ENCODE results near the gene CLECL1. TPM values are rescaled to one million over a fixed set of nuclear protein-coding genes. Genes with fewer than 3 reads are reported as not detected.
"Not testable (repeated sequence)": the region's sequence is repeated elsewhere in the genome, so short reads cannot be mapped to it uniquely, and the experiment has no call there.

The CLECL1 gene
- total RNA-seq, 2 experiments from 2014 or later = 1.3 to 1.6 TPM

- CTCF ChIA-PET; H3K4me3 Mint-ChIP-seq; H3K27me3 Mint-ChIP-seq (ENCODE audit: low read depth); POLR2A ChIA-PET; DNase-seq: not testable (repeated sequence)
- peaks cover 86% of the 10 kb centered on the region for H3K36me3 Mint-ChIP-seq (ENCODE audit: low read depth)
- H3K4me1 Mint-ChIP-seq (ENCODE audit: low read depth) = peaks cover 64% of the 10 kb centered on the region
- peak overlapping the region; percentile 70 for H3K27ac Mint-ChIP-seq
- peak; percentile 21 for ATAC-seq
- peaks cover 34% of the 10 kb centered on the region for H3K9me3 Mint-ChIP-seq (ENCODE audit: insufficient read depth)
Observed at GRCh38 chr12:9695150-9695549, 37.7 kb downstream of the CLECL1 start.

GRCh38 chr12:9694241-9694640, 38.7 kb downstream of the CLECL1 start:
- H3K27ac Mint-ChIP-seq = no peak overlapping the region
- no peaks in the 10 kb centered on the region for H3K27me3 Mint-ChIP-seq (ENCODE audit: low read depth)
- H3K9me3 Mint-ChIP-seq (ENCODE audit: insufficient read depth) = peaks cover 41% of the 10 kb centered on the region
- H3K4me1 Mint-ChIP-seq (ENCODE audit: low read depth) = peaks cover 63% of the 10 kb centered on the region
- peaks cover 92% of the 10 kb centered on the region for H3K36me3 Mint-ChIP-seq (ENCODE audit: low read depth)
- CTCF ChIA-PET = interaction anchor here (1.3 to 1.8 kb wide), 2 partner anchors 13 to 14 kb away, joined by 4 to 6 read pairs; no protein-coding TSS in a partner anchor
- ATAC-seq (no peak), DNase-seq (no peak)
- POLR2A ChIA-PET = interaction anchor here (1.2 kb wide), 1 partner anchor 14 kb away, joined by 3 read pairs; no protein-coding TSS in a partner anchor
- H3K4me3 Mint-ChIP-seq = no peak overlapping the region

GRCh38 chr12:9692909-9693308, 40.0 kb downstream of the CLECL1 start:
- CTCF ChIA-PET = interaction anchor here (1.3 to 1.8 kb wide), 2 partner anchors 12 to 15 kb away, joined by 4 to 6 read pairs; no protein-coding TSS in a partner anchor
- peaks cover 61% of the 10 kb centered on the region for H3K4me1 Mint-ChIP-seq (ENCODE audit: low read depth)

DNA sequence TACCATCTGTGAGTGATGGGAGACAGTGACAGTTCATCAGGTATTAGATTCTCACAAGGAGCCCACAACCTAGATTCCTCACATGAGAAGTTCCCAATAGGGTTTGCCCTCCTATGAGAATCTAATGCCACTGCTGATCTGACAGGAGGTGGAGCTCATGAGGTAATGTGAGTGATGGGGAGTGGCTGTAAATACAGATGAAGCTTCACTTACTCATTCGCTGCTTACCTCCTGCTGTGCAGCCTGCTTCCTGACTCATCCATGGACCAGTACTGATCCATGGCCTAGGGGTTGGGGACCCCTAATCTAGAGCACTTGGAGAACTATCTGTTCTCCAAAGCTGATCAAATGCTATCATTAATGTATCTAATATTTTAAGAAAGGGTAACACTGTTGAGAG, 45.7 kb downstream of the CLECL1 start:
- H3K4me3 Mint-ChIP-seq = no peak overlapping the region
- H3K27ac Mint-ChIP-seq = peak overlapping the region; percentile 46
- peaks cover 94% of the 10 kb centered on the region for H3K36me3 Mint-ChIP-seq (ENCODE audit: low read depth)
- POLR2A ChIA-PET = interaction anchor here (0.8 to 2.0 kb wide), 7 partner anchors 12 to 354 kb away, joined by 3 to 9 read pairs (median 5); partner anchors contain the start of gene CLEC2D
- H3K4me1 Mint-ChIP-seq (ENCODE audit: low read depth) = peaks cover 75% of the 10 kb centered on the region
- no peak for DNase-seq
- no peak for ATAC-seq
- H3K9me3 Mint-ChIP-seq (ENCODE audit: insufficient read depth) = peaks cover 33% of the 10 kb centered on the region
- CTCF ChIA-PET = interaction anchor here (1.0 to 3.3 kb wide), 6 partner anchors 10 to 72 kb away, joined by 3 to 15 read pairs (median 5); no protein-coding TSS in a partner anchor
- H3K27me3 Mint-ChIP-seq (ENCODE audit: low read depth) = no peaks in the 10 kb centered on the region

More at GRCh38 chr12:9692909-9693308, 40.0 kb downstream of the CLECL1 start:
- POLR2A ChIA-PET = interaction anchor here (1.2 kb wide), 1 partner anchor 12 kb away, joined by 3 read pairs; no protein-coding TSS in a partner anchor
- H3K36me3 Mint-ChIP-seq (ENCODE audit: low read depth) = peaks cover 94% of the 10 kb centered on the region
- DNase-seq (no peak), ATAC-seq (no peak)
- peaks cover 45% of the 10 kb centered on the region for H3K9me3 Mint-ChIP-seq (ENCODE audit: insufficient read depth)
- no peaks in the 10 kb centered on the region for H3K27me3 Mint-ChIP-seq (ENCODE audit: low read depth)
- H3K4me3 Mint-ChIP-seq = no peak overlapping the region
- H3K27ac Mint-ChIP-seq = no peak overlapping the region

- POLR2A ChIA-PET = interaction anchor here (1.1 to 1.9 kb wide), 3 partner anchors 12 to 35 kb away, joined by 3 to 7 read pairs (median 4); partner anchors contain the start of gene CLEC2D
- Mint-ChIP-seq H3K4me3 (peak overlapping the region; percentile 52), H3K9me3 (ENCODE audit: insufficient read depth) (peaks cover 39% of the 10 kb centered on the region), H3K36me3 (ENCODE audit: low read depth) (peaks cover 92% of the 10 kb centered on the region), H3K27ac (peak overlapping the region; percentile 78), H3K27me3 (ENCODE audit: low read depth) (no peaks in the 10 kb centered on the region), H3K4me1 (ENCODE audit: low read depth) (peaks cover 77% of the 10 kb centered on the region)
- peak; percentile 50 for ATAC-seq
- DNase-seq = no peak
- CTCF ChIA-PET = interaction anchor here (3.3 kb wide), 1 partner anchor 8 kb away, joined by 15 read pairs; no protein-coding TSS in a partner anchor
Observed at GRCh38 chr12:9685915-9686314, 47.0 kb downstream of the CLECL1 start.

GRCh38 chr12:9685366-9685765, 47.5 kb downstream of the CLECL1 start:
- ChIA-PET POLR2A (interaction anchor here (0.8 to 3.7 kb wide), 4 partner anchors 11 to 37 kb away, joined by 3 to 18 read pairs (median 4); partner anchors contain the start of gene CLEC2D), CTCF (interaction anchor here (2.1 kb wide), 1 partner anchor 52 kb away, joined by 9 read pairs; no protein-coding TSS in a partner anchor)
- DNase-seq; H3K27me3 Mint-ChIP-seq (ENCODE audit: low read depth): not testable (repeated sequence)
- peaks cover 75% of the 10 kb centered on the region for H3K4me1 Mint-ChIP-seq (ENCODE audit: low read depth)
- H3K9me3 Mint-ChIP-seq (ENCODE audit: insufficient read depth) = peaks cover 42% of the 10 kb centered on the region
- peak; percentile 57 for ATAC-seq
- H3K4me3 Mint-ChIP-seq = peak overlapping the region; percentile 52
- H3K27ac Mint-ChIP-seq = peak overlapping the region; percentile 78
- peaks cover 93% of the 10 kb centered on the region for H3K36me3 Mint-ChIP-seq (ENCODE audit: low read depth)

- not testable (repeated sequence) for DNase-seq; H3K27me3 Mint-ChIP-seq (ENCODE audit: low read depth); ATAC-seq; H3K4me3 Mint-ChIP-seq
- Mint-ChIP-seq H3K36me3 (ENCODE audit: low read depth) (peaks cover 90% of the 10 kb centered on the region), H3K4me1 (ENCODE audit: low read depth) (peaks cover 75% of the 10 kb centered on the region), H3K9me3 (ENCODE audit: insufficient read depth) (peaks cover 42% of the 10 kb centered on the region), H3K27ac (peak overlapping the region; percentile 63)
- CTCF ChIA-PET = interaction anchor here (1.0 to 1.5 kb wide), 3 partner anchors 25 to 48 kb away, joined by 3 to 4 read pairs (median 3); no protein-coding TSS in a partner anchor
- POLR2A ChIA-PET = interaction anchor here (1.2 to 3.7 kb wide), 3 partner anchors 10 to 35 kb away, joined by 3 to 18 read pairs (median 14); partner anchors contain the start of gene CLEC2D
Observed at GRCh38 chr12:9682949-9683348, 49.9 kb downstream of the CLECL1 start.

DNA sequence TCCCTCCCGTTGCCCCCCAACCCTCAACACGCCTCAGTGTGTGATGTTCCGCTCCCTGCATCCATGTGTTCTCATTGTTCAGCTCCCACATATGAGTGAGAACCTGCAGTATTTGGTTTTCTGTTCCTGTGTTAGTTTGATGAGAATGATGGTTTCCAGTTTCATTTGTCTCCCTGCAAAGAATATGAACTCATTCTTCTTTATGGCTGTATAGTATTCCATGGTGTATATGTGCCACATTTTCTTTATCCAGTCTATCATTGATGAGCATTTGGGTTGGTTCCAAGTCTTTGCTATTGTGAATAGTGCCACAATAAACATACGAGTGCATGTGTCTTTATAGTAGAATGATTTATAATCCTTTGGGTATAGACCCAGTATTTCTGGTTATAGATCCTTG, 50.4 kb downstream of the CLECL1 start:
- POLR2A ChIA-PET = interaction anchor here (1.2 to 3.7 kb wide), 5 partner anchors 9 to 44 kb away, joined by 3 to 18 read pairs (median 6); partner anchors contain the start of gene CLEC2D
- ATAC-seq = not testable (repeated sequence)

GRCh38 chr12:9674226-9674590, 58.7 kb downstream of the CLECL1 start:
- Mint-ChIP-seq H3K4me1 (ENCODE audit: low read depth) (peaks cover 56% of the 10 kb centered on the region), H3K27ac (peak overlapping the region; percentile 97)
- POLR2A ChIA-PET = interaction anchor here (0.7 to 6.5 kb wide), 21 partner anchors 9 to 194 kb away, joined by 3 to 169 read pairs (median 5); partner anchors contain the start of genes CD69 and CLEC2B

More for the DNA sequence above, 50.4 kb downstream of the CLECL1 start:
- Mint-ChIP-seq H3K27ac (peak overlapping the region; percentile 22), H3K4me1 (ENCODE audit: low read depth) (peaks cover 77% of the 10 kb centered on the region), H3K36me3 (ENCODE audit: low read depth) (peaks cover 90% of the 10 kb centered on the region), H3K9me3 (ENCODE audit: insufficient read depth) (peaks cover 42% of the 10 kb centered on the region)
- H3K27me3 Mint-ChIP-seq (ENCODE audit: low read depth); H3K4me3 Mint-ChIP-seq; DNase-seq: not testable (repeated sequence)
- CTCF ChIA-PET = interaction anchor here (0.8 to 2.2 kb wide), 6 partner anchors 8 to 60 kb away, joined by 3 to 5 read pairs (median 3); no protein-coding TSS in a partner anchor

GRCh38 chr12:9673404-9674225, 59.3 kb downstream of the CLECL1 start:
- ChIA-PET CTCF (interaction anchor here (0.7 to 5.3 kb wide), 9 partner anchors 8 to 71 kb away, joined by 3 to 25 read pairs (median 5); no protein-coding TSS in a partner anchor), POLR2A (interaction anchor here (0.8 to 6.5 kb wide), 21 partner anchors 9 to 194 kb away, joined by 3 to 169 read pairs (median 5); partner anchors contain the start of genes CD69 and CLEC2B)
- Mint-ChIP-seq H3K36me3 (ENCODE audit: low read depth) (peaks cover 84% of the 10 kb centered on the region), H3K9me3 (ENCODE audit: insufficient read depth) (peaks cover 4% of the 10 kb centered on the region), H3K4me1 (ENCODE audit: low read depth) (peaks cover 56% of the 10 kb centered on the region), H3K4me3 (peak overlapping the region; percentile 86), H3K27ac (peak overlapping the region; percentile 97), H3K27me3 (ENCODE audit: low read depth) (no peaks in the 10 kb centered on the region)
- DNase-seq = peak; percentile 81
- peak; percentile 29 for ATAC-seq

More at GRCh38 chr12:9674226-9674590, 58.7 kb downstream of the CLECL1 start:
- Mint-ChIP-seq H3K9me3 (ENCODE audit: insufficient read depth) (peaks cover 4% of the 10 kb centered on the region), H3K36me3 (ENCODE audit: low read depth) (peaks cover 87% of the 10 kb centered on the region), H3K27me3 (ENCODE audit: low read depth) (no peaks in the 10 kb centered on the region), H3K4me3 (peak overlapping the region; percentile 86)
- ATAC-seq (peak; percentile 44), DNase-seq (peak; percentile 83)
- CTCF ChIA-PET = interaction anchor here (0.7 to 5.3 kb wide), 5 partner anchors 16 to 71 kb away, joined by 3 to 25 read pairs (median 6); no protein-coding TSS in a partner anchor
